ENCODE results near the gene SENP2. TPM values are rescaled to one million over a fixed set of nuclear protein-coding genes. Genes with fewer than 3 reads are reported as not detected.

Gene SENP2
- total and polyA plus RNA-seq, 11 donors, result 7.7 to 42.4 (median 27.5) TPM

- ATAC-seq (no peak), DNase-seq (no peak)
- peak overlapping the region; percentile 23 to 76 (median 41) for H3K27ac ChIP-seq
- WGBS, 4 donors, result 84 to 94% (median 91%) methylated on average over 10 to 12 of the region's 12 CpGs
- intact Hi-C loops (cut with DNase I), result no loop called here
- H3K4me3 ChIP-seq, result no peak overlapping the region
- no peaks in the 10 kb centered on the region for H3K27me3 ChIP-seq
- H3K4me1 ChIP-seq, result peaks cover 0 to 32% (median 5%) of the 10 kb centered on the region in 12 donors
- TF ChIP-seq CTCF (IDR thresholded peaks at IDR 0.05) (no peak), POLR2A (IDR thresholded peaks at IDR 0.05) (no peak)
- H3K36me3 ChIP-seq, result no peaks in the 10 kb centered on the region
- H3K9me3 ChIP-seq, result no peaks in the 10 kb centered on the region
Measured at GRCh38 chr3:185655426-185656320, 69.6 kb downstream of the SENP2 start.

- 73 to 78% (median 76%) methylated on average over 8 of the region's 8 CpGs for WGBS, 4 donors
- intact Hi-C loops (cut with DNase I), result no loop called here
Measured at GRCh38 chr3:185656321-185656840, 70.3 kb downstream of the SENP2 start.

GRCh38 chr3:185657211-185657610, 71.1 kb downstream of the SENP2 start:
- TF ChIP-seq POLR2A (IDR thresholded peaks at IDR 0.05) (no peak), CTCF (IDR thresholded peaks at IDR 0.05) (no peak)
- ATAC-seq (no peak), DNase-seq (no peak)
- Histone ChIP-seq H3K27me3 (no peaks in the 10 kb centered on the region), H3K4me3 (no peak overlapping the region), H3K4me1 (peaks cover 0 to 32% (median 5%) of the 10 kb centered on the region in 12 donors), H3K36me3 (no peaks in the 10 kb centered on the region), H3K9me3 (no peaks in the 10 kb centered on the region), H3K27ac (peak overlapping the region in 5 of 12 donors; percentile 7 to 76 (median 34))
- 94 to 97% (median 95%) methylated on average over 12 of the region's 12 CpGs for WGBS, 4 donors
- intact Hi-C loops (cut with DNase I), result no loop called here

More at GRCh38 chr3:185656321-185656840, 70.3 kb downstream of the SENP2 start:
- Histone ChIP-seq H3K27me3 (no peaks in the 10 kb centered on the region), H3K4me1 (peaks cover 0 to 32% (median 5%) of the 10 kb centered on the region in 12 donors), H3K9me3 (no peaks in the 10 kb centered on the region), H3K36me3 (no peaks in the 10 kb centered on the region), H3K4me3 (no peak overlapping the region), H3K27ac (peak overlapping the region; percentile 0 to 76 (median 40))
- DNase-seq (peak in 3 of 5 donors; percentile 33 to 62 (median 56)), ATAC-seq (peak; percentile 44 to 80 (median 70))
- TF ChIP-seq CTCF (IDR thresholded peaks at IDR 0.05), result no peak
- no peak for TF ChIP-seq POLR2A (IDR thresholded peaks at IDR 0.05)
